Measurements from ENCODE around the gene PGM2L1.

GRCh38 chr11:74347381-74347780, 50.9 kb downstream of the PGM2L1 start:
- TF ChIP-seq CTCF (IDR thresholded peaks at IDR 0.05 in 8 of 11, conservative IDR thresholded peaks at IDR 0.05 in 3 of 11), result no peak
- TF ChIP-seq POLR2AphosphoS5 (IDR thresholded peaks at IDR 0.05), result no peak
- no peak for TF ChIP-seq POLR2A (IDR thresholded peaks at IDR 0.05)
